Gastroesophageal sphincter (tissue), 4 donors: Measurements from ENCODE around the gene CDHR4. TPM values are rescaled to one million over a fixed set of nuclear protein-coding genes. Genes with fewer than 3 reads are reported as not detected.
"Not testable (repeated sequence)": the region's sequence is repeated elsewhere in the genome, so short reads cannot be mapped to it uniquely, and the experiment has no call there.

Source experiments
- ATAC-seq: fragments of 150-250 bp; one replicate; pipeline ENCODE4 v1.9.1; 2016; ENCODE audit warnings: mild to moderate bottlenecking, moderate library complexity
- H3K27ac ChIP-seq, 4 donors: fragments of 200-600 bp; sonication (generic) in 3 of 4; 1 replicate in 3 of 4; 2 replicates in 1 of 4; pipeline ENCODE4 v1.5.1; 2016 to 2019
- H3K27me3 ChIP-seq: fragments of 200-600 bp; sonication (generic); one replicate; pipeline ENCODE4 v1.5.1; 2019
- H3K36me3 ChIP-seq, 2 donors: fragments of 200-600 bp; sonication (generic); one replicate each; pipeline ENCODE4 v1.5.1; 2019; ENCODE audit warnings: control low read depth in 1 of 2
- H3K4me1 ChIP-seq, 3 donors: fragments of 200-600 bp; sonication (generic); 1 replicate in 2 of 3; 2 replicates in 1 of 3; pipeline ENCODE4 v1.5.1; 2016 to 2019; ENCODE audit warnings: control low read depth in 2 of 3
- H3K4me3 ChIP-seq, 2 donors: fragments of 200-600 bp; sonication (generic); one replicate each; pipeline ENCODE4 v1.5.1; 2019; ENCODE audit warnings: mild to moderate bottlenecking in 1 of 2, moderate library complexity in 1 of 2
- H3K9me3 ChIP-seq, 3 donors: fragments of 200-600 bp; sonication (generic); one replicate each; pipeline ENCODE4 v1.5.1; 2017 to 2019; ENCODE audit warnings: control low read depth in 2 of 3
- CTCF ChIP-seq, 4 experiments: fragments of 200-600 bp in 2 of 4; fragments of 450-650 bp in 2 of 4; sonication (generic) in 1 of 4; IDR thresholded peaks; one replicate each; pipeline ENCODE4 v1.5.1; 2017 to 2019; ENCODE audit warnings: antibody characterized with exemption in 4 of 4, mild to moderate bottlenecking in 2 of 4, moderate library complexity in 2 of 4
- EP300 ChIP-seq: sonication (generic); formaldehyde crosslinking; IDR thresholded peaks from one replicate; pipeline ENCODE4 v1.6.1; 2017; ENCODE audit warnings: antibody characterized with exemption, mild to moderate bottlenecking
- POLR2A ChIP-seq, 2 donors: fragments of 450-650 bp; IDR thresholded peaks; one replicate each; pipeline ENCODE4 v1.6.1; 2017; ENCODE audit warnings: antibody characterized with exemption in 2 of 2, mild to moderate bottlenecking in 2 of 2, moderate library complexity in 1 of 2
- POLR2AphosphoS5 ChIP-seq: sonication (generic); formaldehyde crosslinking; IDR thresholded peaks from one replicate; pipeline ENCODE4 v1.6.1; 2017; ENCODE audit warnings: antibody characterized with exemption
- WGBS, 2 donors: methylation state at CpG; one replicate each; pipeline ENCODE4 v1.1.5; 2018; ENCODE audit warnings: low coverage in 1 of 2; 5-methylcytosine and 5-hydroxymethylcytosine counted together
- total RNA-seq, 4 donors: library from RNA; depleted of rRNA; stranded (reverse); fragments of >200 nt; gene quantifications; one replicate each; pipeline ENCODE4 v1.1.0, GENCODE V29; 2016

The CDHR4 gene
- total RNA-seq, 4 donors from 2014 or later = 0.40 TPM; not detected in 3

GRCh38 chr3:49826016-49826415 lies 26.3 kb upstream of the CDHR4 start:
- no peaks in the 10 kb centered on the region for H3K4me1 ChIP-seq
- peaks cover 0 to 14% of the 10 kb centered on the region in 2 donors for H3K36me3 ChIP-seq
- no peak for ATAC-seq
- TF ChIP-seq EP300 (no peak), POLR2A (IDR thresholded peaks at IDR 0.05) (no peak), POLR2AphosphoS5 (no peak), CTCF (IDR thresholded peaks at IDR 0.05) (no peak)
- H3K27me3 ChIP-seq = no peaks in the 10 kb centered on the region
- H3K27ac ChIP-seq = no peak overlapping the region
- H3K4me3 ChIP-seq = no peak overlapping the region
- 64 to 77% methylated on average over 5 of the region's 6 CpGs for WGBS, 2 donors
- H3K9me3 ChIP-seq = no peaks in the 10 kb centered on the region

- H3K4me3 ChIP-seq, H3K36me3 ChIP-seq, H3K9me3 ChIP-seq, H3K27me3 ChIP-seq, H3K4me1 ChIP-seq, H3K27ac ChIP-seq, ATAC-seq: not testable (repeated sequence)
- 59% methylated on average over 3 of the region's 3 CpGs; no CpG with 5 or more reads in 1 of the 2 donors for WGBS, 2 donors
Measured at GRCh38 chr3:49823131-49823530, 23.5 kb upstream of the CDHR4 start.

- no peaks in the 10 kb centered on the region for H3K27me3 ChIP-seq
- ATAC-seq = peak; percentile 81
- peaks cover 0 to 38% of the 10 kb centered on the region in 2 donors for H3K36me3 ChIP-seq
- H3K4me1 ChIP-seq = peaks cover 0 to 42% (median 14%) of the 10 kb centered on the region in 3 donors
- H3K4me3 ChIP-seq = peak within 1 kb of the TSS; percentile 39 to 56
- peak within 1 kb of the TSS in 3 of 4 donors; percentile 81 to 84 (median 83) for H3K27ac ChIP-seq
- WGBS, 2 donors = 0% methylated on average over 3 of the region's 9 CpGs; no CpG with 5 or more reads in 1 of the 2 donors
- H3K9me3 ChIP-seq = no peaks in the 10 kb centered on the region
- no peak for TF ChIP-seq CTCF (IDR thresholded peaks at IDR 0.05)
- TF ChIP-seq POLR2AphosphoS5 = peak; percentile 23
- TF ChIP-seq POLR2A (IDR thresholded peaks at IDR 0.05) = no peak
- TF ChIP-seq EP300 = no peak
Measured at GRCh38 chr3:49813497-49814174, 14.0 kb upstream of the CDHR4 start, which contains the start of gene UBA7. Gene UBA7, minus strand, starts transcription at chr3:49813953. Its CDS starts 166 bp downstream, at chr3:49813787.

- Histone ChIP-seq H3K36me3 (peaks cover 0 to 44% of the 10 kb centered on the region in 2 donors), H3K4me3 (peak overlapping the region; percentile 39 to 56), H3K27ac (peak overlapping the region in 3 of 4 donors; percentile 81 to 84 (median 83)), H3K27me3 (no peaks in the 10 kb centered on the region), H3K4me1 (peaks cover 0 to 48% (median 14%) of the 10 kb centered on the region in 3 donors), H3K9me3 (no peaks in the 10 kb centered on the region)
- TF ChIP-seq CTCF (IDR thresholded peaks at IDR 0.05) (no peak), POLR2AphosphoS5 (no peak), EP300 (no peak), POLR2A (IDR thresholded peaks at IDR 0.05) (no peak)
- peak; percentile 8 for ATAC-seq
- WGBS, 2 donors = no CpG with 5 or more reads among the region's 9 CpGs
Measured at GRCh38 chr3:49812916-49813496, 13.3 kb upstream of the CDHR4 start.

GRCh38 chr3:49807431-49808114 lies 7.9 kb upstream of the CDHR4 start:
- Histone ChIP-seq H3K9me3 (no peaks in the 10 kb centered on the region), H3K36me3 (peaks cover 0 to 50% of the 10 kb centered on the region in 2 donors), H3K4me1 (peaks cover 4 to 70% (median 45%) of the 10 kb centered on the region in 3 donors), H3K4me3 (no peak overlapping the region), H3K27me3 (no peaks in the 10 kb centered on the region), H3K27ac (peak overlapping the region in 3 of 4 donors; percentile 60 to 94 (median 93))
- ATAC-seq = no peak
- TF ChIP-seq POLR2A (IDR thresholded peaks at IDR 0.05) = no peak
- TF ChIP-seq CTCF (IDR thresholded peaks at IDR 0.05) = no peak
- TF ChIP-seq EP300 = no peak
- no peak for TF ChIP-seq POLR2AphosphoS5
- WGBS, 2 donors = 68% methylated on average over 12 of the region's 13 CpGs; no CpG with 5 or more reads in 1 of the 2 donors
